ENCODE results near the gene PNMA8B.

- TF ChIP-seq TCF7L2 (IDR thresholded peaks at IDR 0.05; ENCODE audit: borderline replicate concordance, extremely low read depth, insufficient read depth, insufficient read length) = no peak
- no peak for TF ChIP-seq CTCF (IDR thresholded peaks at IDR 0.05 in 2 of 3, conservative IDR thresholded peaks at IDR 0.05 in 1 of 3; ENCODE audit: borderline replicate concordance in 1 of 3, insufficient read depth in 1 of 3, low read depth in 2 of 3, low read length in 2 of 3)
- TF ChIP-seq ZFX (IDR thresholded peaks at IDR 0.05) = no peak
- TF ChIP-seq SP1 (IDR thresholded peaks at IDR 0.05; ENCODE audit: low read depth) = no peak
- TF ChIP-seq ELF1 (IDR thresholded peaks at IDR 0.05; ENCODE audit: borderline replicate concordance, low read depth) = no peak
- no peak for TF ChIP-seq EZH2 (IDR thresholded peaks at IDR 0.05)
- no peak for TF ChIP-seq ZNF274 (IDR thresholded peaks at IDR 0.05; ENCODE audit: low read depth, low read length)
- no peak for TF ChIP-seq POLR2A (IDR thresholded peaks at IDR 0.05; ENCODE audit: borderline replicate concordance, extremely low read depth, insufficient read depth, insufficient read length)
- no peak for TF ChIP-seq SIN3A (IDR thresholded peaks at IDR 0.05; ENCODE audit: low read depth)
- TF ChIP-seq YY1 (IDR thresholded peaks at IDR 0.05; ENCODE audit: extremely low read depth, insufficient replicate concordance, low read depth, low read length) = no peak
- no peak for TF ChIP-seq MAX (IDR thresholded peaks at IDR 0.05)
- TF ChIP-seq FOSL1 (IDR thresholded peaks at IDR 0.05; ENCODE audit: low read depth) = no peak
- TF ChIP-seq POLR2AphosphoS5 (IDR thresholded peaks at IDR 0.05; ENCODE audit: low read depth, low read length) = no peak
Observed at GRCh38 chr19:46486358-46486757, 9.3 kb downstream of the PNMA8B start.
